Right lobe of liver (tissue), 6 donors: ENCODE data around the gene RBSN. TPM values are rescaled to one million over a fixed set of nuclear protein-coding genes. Genes with fewer than 3 reads are reported as not detected.

Source experiments
- ATAC-seq, 4 donors: fragments of 200-7000 bp; cut with Tn5 transposase; one replicate each; pipeline ENCODE4 v1.9.1; 2020; ENCODE audit warnings: mild to moderate bottlenecking in 4 of 4, moderate library complexity in 4 of 4
- DNase-seq, 3 donors: peaks; one replicate each; pipeline ENCODE4 v3.0.0-alpha.2; 2020
- H3K27ac ChIP-seq, 3 donors: fragments of 200-600 bp; one replicate each; pipeline ENCODE4 v1.8.0; 2022
- H3K27me3 ChIP-seq, 2 donors: fragments of 200-600 bp; one replicate each; pipeline ENCODE4 v1.8.0; 2022
- H3K36me3 ChIP-seq, 4 donors: fragments of 200-600 bp; sonication (generic) in 1 of 4; one replicate each; pipeline versions ENCODE4 v1.5.1 to v1.8.0; 2017 to 2022; ENCODE audit warnings: control low read depth in 1 of 4
- H3K4me1 ChIP-seq, 4 donors: fragments of 200-600 bp; sonication (generic) in 1 of 4; one replicate each; pipeline versions ENCODE4 v1.5.1 to v1.8.0; 2017 to 2022; ENCODE audit warnings: control low read depth in 1 of 4
- H3K4me3 ChIP-seq, 3 donors: fragments of 200-600 bp; one replicate each; pipeline ENCODE4 v1.8.0; 2022
- H3K9me3 ChIP-seq, 4 donors: fragments of 200-600 bp; sonication (generic) in 1 of 4; one replicate each; pipeline versions ENCODE4 v1.5.1 to v1.8.0; 2017 to 2022; ENCODE audit warnings: control low read depth in 1 of 4
- POLR2A ChIP-seq: fragments of 450-650 bp; IDR thresholded peaks from one replicate; pipeline ENCODE4 v1.6.1; 2017; ENCODE audit warnings: antibody characterized with exemption, mild to moderate bottlenecking
- WGBS: methylation state at CpG from one replicate; pipeline ENCODE4 v1.1.6; 2018; ENCODE audit warnings: low coverage, low lambda C conversion rate; ENCODE audit not compliant: insufficient coverage; ENCODE audit errors: missing lambda C conversion rate; 5-methylcytosine and 5-hydroxymethylcytosine counted together
- intact Hi-C, 2 donors: fragments of 100-400 bp; cut with DNase I; formaldehyde crosslinking; loops; one replicate each; pipeline versions ENCODE4 v1.11.2 to v1.14.1; 2022
- total RNA-seq, 6 experiments: library from RNA; depleted of rRNA in 2 of 6; stranded (reverse); fragments of >200 nt in 2 of 6; fragmentation: NEBNext Ultra II Directional in 3 of 6; extraction: Animal tissue kit (Norgen Biotek cat#: 25700) in 3 of 6; gene quantifications; one replicate each; pipeline versions ENCODE4 v1.1.0 to v1.2.4, GENCODE V29; 2016 to 2023
- TF ChIP-seq, protein P1 (sequence below), 4 donors: fragments of 200-600 bp in 3 of 4; fragments of 450-650 bp in 1 of 4; IDR thresholded peaks; one replicate each; pipeline versions ENCODE4 v1.5.1 to v1.8.0; 2016 to 2022; ENCODE audit warnings: antibody characterized with exemption in 4 of 4, mild to moderate bottlenecking in 2 of 4
- donor health status: DM: no; HTN: yes; CAD: no.
- donor health status: DM: no; HTN: no; CAD: no.
- donor health status: DM: no; HTN: no; CAD: no.
- donor health status: DM: no; HTN: yes; CAD: no.
- donor health status: DM: no; HTN: yes; CAD: no.

The RBSN gene
- total RNA-seq, 6 experiments from 2014 or later, result 10.5 to 13.9 (median 11.5) TPM

DNA sequence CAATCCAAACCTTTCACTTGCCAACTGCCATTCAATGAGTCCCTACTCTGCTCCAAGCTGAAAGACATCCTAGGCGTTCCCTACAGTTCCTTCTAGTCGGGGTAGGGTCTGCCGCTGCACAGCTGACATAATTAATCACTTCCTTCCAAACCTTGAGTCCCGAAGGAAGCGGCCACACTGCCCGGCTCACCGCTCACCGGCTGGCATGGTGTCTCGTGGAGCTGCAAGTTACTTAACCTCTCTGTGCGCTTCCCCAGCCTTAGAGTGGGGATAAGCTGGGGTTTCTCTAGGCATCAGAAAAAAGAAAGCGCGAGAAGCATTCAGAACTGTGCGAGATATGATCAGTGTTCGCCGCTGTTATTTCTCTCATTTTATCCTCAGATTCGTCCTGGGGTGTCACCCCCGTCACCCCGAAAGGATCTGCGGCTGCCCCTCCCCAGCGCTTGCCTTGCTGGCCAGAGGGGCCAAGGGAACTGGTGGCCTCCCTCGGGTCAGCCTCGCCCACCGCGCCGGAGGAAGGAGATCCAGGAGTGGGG lies 34.6 kb downstream of the RBSN start:
- TF ChIP-seq, protein P1, sequence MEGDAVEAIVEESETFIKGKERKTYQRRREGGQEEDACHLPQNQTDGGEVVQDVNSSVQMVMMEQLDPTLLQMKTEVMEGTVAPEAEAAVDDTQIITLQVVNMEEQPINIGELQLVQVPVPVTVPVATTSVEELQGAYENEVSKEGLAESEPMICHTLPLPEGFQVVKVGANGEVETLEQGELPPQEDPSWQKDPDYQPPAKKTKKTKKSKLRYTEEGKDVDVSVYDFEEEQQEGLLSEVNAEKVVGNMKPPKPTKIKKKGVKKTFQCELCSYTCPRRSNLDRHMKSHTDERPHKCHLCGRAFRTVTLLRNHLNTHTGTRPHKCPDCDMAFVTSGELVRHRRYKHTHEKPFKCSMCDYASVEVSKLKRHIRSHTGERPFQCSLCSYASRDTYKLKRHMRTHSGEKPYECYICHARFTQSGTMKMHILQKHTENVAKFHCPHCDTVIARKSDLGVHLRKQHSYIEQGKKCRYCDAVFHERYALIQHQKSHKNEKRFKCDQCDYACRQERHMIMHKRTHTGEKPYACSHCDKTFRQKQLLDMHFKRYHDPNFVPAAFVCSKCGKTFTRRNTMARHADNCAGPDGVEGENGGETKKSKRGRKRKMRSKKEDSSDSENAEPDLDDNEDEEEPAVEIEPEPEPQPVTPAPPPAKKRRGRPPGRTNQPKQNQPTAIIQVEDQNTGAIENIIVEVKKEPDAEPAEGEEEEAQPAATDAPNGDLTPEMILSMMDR (IDR thresholded peaks at IDR 0.05), result no peak
- TF ChIP-seq POLR2A, result no peak
- Histone ChIP-seq H3K36me3 (peaks cover 0 to under 1% (median 0%) of the 10 kb centered on the region in 4 donors), H3K9me3 (no peaks in the 10 kb centered on the region), H3K27me3 (no peaks in the 10 kb centered on the region), H3K4me3 (peak overlapping the region; percentile 65 to 82 (median 70)), H3K27ac (peak overlapping the region; percentile 79 to 90 (median 84)), H3K4me1 (peaks cover 0 to 15% (median 5%) of the 10 kb centered on the region in 4 donors)
- WGBS, result 2% methylated on average over 19 of the region's 25 CpGs
- ATAC-seq, result peak; percentile 32 to 49 (median 45)
- no peak for DNase-seq
- intact Hi-C loops, result no loop called here

DNA sequence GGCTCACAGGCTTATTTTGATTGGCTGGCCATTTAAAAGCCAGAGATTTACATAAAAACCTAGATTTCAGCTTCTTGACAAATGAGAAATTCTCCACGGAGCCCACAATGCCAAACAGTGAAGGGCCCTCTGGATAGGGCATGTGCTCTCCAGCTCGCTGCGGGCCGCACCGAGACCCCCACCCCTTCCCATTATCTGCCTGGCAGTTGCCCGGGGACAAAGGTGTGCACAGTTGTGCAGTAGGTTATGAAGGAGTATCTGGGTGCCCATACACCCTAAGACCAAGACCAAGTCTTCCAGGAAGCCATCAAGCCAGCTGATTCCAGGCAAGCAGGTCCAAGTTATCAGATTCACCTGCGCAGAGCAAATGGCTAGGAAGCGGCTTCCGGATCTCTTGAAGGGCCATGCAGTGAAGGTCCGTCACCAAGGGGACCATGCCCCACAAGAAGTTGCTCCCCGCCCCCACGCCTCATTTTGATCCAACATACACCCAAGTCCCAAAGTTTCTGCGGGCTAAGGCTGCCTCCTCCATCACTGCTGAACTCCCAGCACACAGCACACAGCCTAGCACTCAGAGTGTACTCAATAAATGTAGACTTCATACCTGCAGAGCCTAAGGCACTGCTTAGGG lies 35.2 kb downstream of the RBSN start:
- peaks cover 0 to 15% (median 5%) of the 10 kb centered on the region in 4 donors for H3K4me1 ChIP-seq
- intact Hi-C loops, result no loop called here
- no peaks in the 10 kb centered on the region for H3K9me3 ChIP-seq
- peaks cover 0 to 6% (median 3%) of the 10 kb centered on the region in 4 donors for H3K36me3 ChIP-seq
- TF ChIP-seq, protein P1 (IDR thresholded peaks at IDR 0.05), result no peak
- TF ChIP-seq POLR2A, result no peak
- peak overlapping the region in 1 of 3 donors; percentile 90 for H3K27ac ChIP-seq
- no peak for ATAC-seq
- no peak for DNase-seq
- 45% methylated on average over 2 of the region's 13 CpGs for WGBS
- peak overlapping the region; percentile 65 to 82 (median 70) for H3K4me3 ChIP-seq
- no peaks in the 10 kb centered on the region for H3K27me3 ChIP-seq

DNA sequence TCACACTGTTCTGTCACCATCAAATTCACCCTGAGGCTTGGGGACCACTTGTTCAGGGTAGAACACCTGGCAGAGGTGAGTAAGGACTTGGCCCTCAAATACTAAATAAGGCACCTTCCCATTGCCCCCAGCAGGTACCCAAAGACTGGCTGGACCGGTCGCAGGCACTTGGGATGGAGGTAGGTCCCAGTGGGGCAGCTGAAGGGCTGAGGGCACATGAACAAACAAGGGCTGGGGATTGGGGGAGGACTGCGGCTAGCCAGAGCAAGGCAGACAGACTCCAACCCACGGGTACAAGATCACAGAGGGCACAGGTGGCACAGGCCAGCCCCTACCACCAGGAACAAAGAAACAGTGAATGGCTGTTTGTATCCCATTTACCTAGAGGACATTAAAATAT lies 35.7 kb downstream of the RBSN start:
- Histone ChIP-seq H3K4me3 (peak overlapping the region in 1 of 3 donors; percentile 70), H3K27me3 (no peaks in the 10 kb centered on the region), H3K9me3 (no peaks in the 10 kb centered on the region), H3K36me3 (peaks cover 0 to 11% (median 5%) of the 10 kb centered on the region in 4 donors), H3K4me1 (peaks cover 0 to 15% (median 5%) of the 10 kb centered on the region in 4 donors), H3K27ac (no peak overlapping the region)
- 67% methylated on average over 4 of the region's 4 CpGs for WGBS
- DNase-seq (no peak), ATAC-seq (peak in 2 of 4 donors; percentile 13 to 21)
- TF ChIP-seq POLR2A, result no peak
- TF ChIP-seq, protein P1 (IDR thresholded peaks at IDR 0.05), result no peak
- intact Hi-C loops, result no loop called here

DNA sequence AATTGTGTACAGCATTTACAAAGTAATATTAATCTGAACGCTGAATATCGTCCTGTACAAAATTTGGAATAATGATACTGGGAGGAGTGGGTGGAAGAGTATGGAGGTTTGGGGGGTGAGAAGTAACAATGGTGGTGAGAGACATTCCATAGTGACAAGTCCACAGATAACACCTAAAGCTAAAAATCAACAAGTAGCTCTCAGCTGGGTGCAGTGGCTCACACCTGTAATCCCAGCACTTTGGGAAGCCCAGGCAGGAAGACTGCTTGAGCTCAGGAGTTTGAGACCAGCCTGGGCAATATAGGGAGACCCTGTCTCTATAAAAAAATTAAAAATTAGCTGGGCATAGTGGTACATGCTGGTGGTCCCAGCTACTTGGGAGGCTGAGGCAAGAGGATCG lies 38.9 kb downstream of the RBSN start:
- H3K27ac ChIP-seq, result no peak overlapping the region
- DNase-seq (no peak), ATAC-seq (no peak)
- intact Hi-C loops, result no loop called here
- TF ChIP-seq, protein P1 (IDR thresholded peaks at IDR 0.05), result no peak
- TF ChIP-seq POLR2A, result no peak
- 80% methylated on average over 3 of the region's 3 CpGs for WGBS
- no peaks in the 10 kb centered on the region for H3K9me3 ChIP-seq
- peaks cover 0 to 21% (median 7%) of the 10 kb centered on the region in 4 donors for H3K36me3 ChIP-seq
- H3K4me1 ChIP-seq, result peaks cover 0 to 15% (median 5%) of the 10 kb centered on the region in 4 donors
- no peak overlapping the region for H3K4me3 ChIP-seq
- no peaks in the 10 kb centered on the region for H3K27me3 ChIP-seq
